Coronary artery (tissue), 2 donors: ENCODE data around the gene SRGN.
"Not testable (repeated sequence)": the region's sequence is repeated elsewhere in the genome, so short reads cannot be mapped to it uniquely, and the experiment has no call there.

ENCODE experiments used
- DNase-seq: peaks from one replicate; pipeline ENCODE4 v3.0.0-alpha.2; 2017; ENCODE audit warnings: low spot score
- H3K27ac ChIP-seq, 2 donors: fragments of 200-600 bp; sonication (generic); one replicate each; pipeline ENCODE4 v1.5.1; 2016 to 2019
- H3K4me3 ChIP-seq: fragments of 200-600 bp; sonication (generic); 2 replicates; pipeline ENCODE4 v1.5.1; 2016; ENCODE audit warnings: mild to moderate bottlenecking, moderate library complexity
- CTCF ChIP-seq: fragments of 200-600 bp; sonication (generic); IDR thresholded peaks from one replicate; pipeline ENCODE4 v1.5.1; 2019; ENCODE audit warnings: antibody characterized with exemption

The SRGN gene

GRCh38 chr10:69130251-69130650, 42.3 kb downstream of the SRGN start:
- no peak for DNase-seq
- TF ChIP-seq CTCF = no peak
- Histone ChIP-seq H3K27ac (no peak overlapping the region), H3K4me3 (no peak overlapping the region)

- DNase-seq = no peak
- no peak for TF ChIP-seq CTCF
- Histone ChIP-seq H3K4me3 (no peak overlapping the region), H3K27ac (no peak overlapping the region)
Measured at GRCh38 chr10:69139961-69140360, 52.1 kb downstream of the SRGN start.

- Histone ChIP-seq H3K27ac (no peak overlapping the region), H3K4me3 (no peak overlapping the region)
- DNase-seq = no peak
- TF ChIP-seq CTCF = no peak
Measured at GRCh38 chr10:69141304-69141703, 53.4 kb downstream of the SRGN start.

GRCh38 chr10:69142074-69142473, 54.2 kb downstream of the SRGN start:
- DNase-seq, H3K4me3 ChIP-seq, H3K27ac ChIP-seq: not testable (repeated sequence)

- DNase-seq = no peak
- H3K4me3 ChIP-seq = no peak overlapping the region
- no peak for TF ChIP-seq CTCF
Measured at GRCh38 chr10:69142983-69143382, 55.1 kb downstream of the SRGN start.

GRCh38 chr10:69145329-69145728, 57.4 kb downstream of the SRGN start:
- DNase-seq = no peak
- no peak for TF ChIP-seq CTCF
- no peak overlapping the region for H3K27ac ChIP-seq
- no peak overlapping the region for H3K4me3 ChIP-seq

More at GRCh38 chr10:69142983-69143382, 55.1 kb downstream of the SRGN start:
- H3K27ac ChIP-seq = no peak overlapping the region

- no peak for DNase-seq
- Histone ChIP-seq H3K27ac (no peak overlapping the region), H3K4me3 (no peak overlapping the region)
- TF ChIP-seq CTCF = no peak
Measured at GRCh38 chr10:69145864-69146263, 58.0 kb downstream of the SRGN start.

- H3K4me3 ChIP-seq = no peak overlapping the region
Measured at GRCh38 chr10:69146759-69147158, 58.9 kb downstream of the SRGN start.

More at GRCh38 chr10:69146759-69147158, 58.9 kb downstream of the SRGN start:
- TF ChIP-seq CTCF = no peak
- H3K27ac ChIP-seq = no peak overlapping the region
- no peak for DNase-seq
